Natural killer cell (primary cell): ENCODE results near the gene FANCF. TPM values are rescaled to one million over a fixed set of nuclear protein-coding genes. Genes with fewer than 3 reads are reported as not detected.

ENCODE experiments used
- total RNA-seq, 4 donors: library from RNA; stranded (reverse); fragments of 120-200 nt in 1 of 4; gene quantifications; one replicate each; pipeline versions ENCODE4 v1.2.3 to v1.2.4, GENCODE V29; 2013 to 2022

The FANCF gene
- total RNA-seq, 3 donors from 2014 or later (not counting 1 experiment from before 2014, with no cell fraction given): 7.2 to 10.3 (median 9.7) TPM

Other genes with a start within 250 kb of the FANCF start
- 1 to 10 TPM; 2.0 to 3.5 (median 2.5) TPM for gene GAS2, start 40.8 kb upstream of the FANCF start, total RNA-seq
- gene SVIP, start 204.0 kb upstream of the FANCF start, total RNA-seq: 10 to 100 TPM; 14.9 to 19.2 (median 17.5) TPM
- not detected for gene CCDC179, start 234.7 kb upstream of the FANCF start, total RNA-seq